H1 (cell line): Measurements from ENCODE around the gene SLC25A12.

Source experiments
- ATF2 ChIP-seq: IDR thresholded peaks from 2 replicates; pipeline ENCODE4 v1.6.1; 2012; ENCODE audit warnings: low read length, inconsistent platforms
- CHD1 ChIP-seq: IDR thresholded peaks from 2 replicates; pipeline ENCODE4 v1.6.1; 2012; ENCODE audit warnings: low read depth, low read length, improper control_type of control experiment
- CREB1 ChIP-seq: IDR thresholded peaks from 2 replicates; pipeline ENCODE4 v1.6.1; 2012; ENCODE audit warnings: inconsistent platforms
- CTCF ChIP-seq, 3 experiments: IDR thresholded peaks; 1 replicate in 2 of 3; 2 replicates in 1 of 3; pipeline versions ENCODE4 v1.5.1 to v1.6.1; 2011; ENCODE audit warnings: low read length in 3 of 3, mild to moderate bottlenecking in 3 of 3, inconsistent platforms in 2 of 3, low read depth in 1 of 3, moderate library complexity in 1 of 3; ENCODE audit not compliant: insufficient read depth in 1 of 3; ENCODE audit errors: control extremely low read depth in 1 of 3
- EZH2 ChIP-seq: fragments of 200-600 bp; sonication (generic); IDR thresholded peaks from 2 replicates; pipeline ENCODE4 v1.7.1; 2012; ENCODE audit warnings: low read depth, mild to moderate bottlenecking, moderate library complexity, low read length, inconsistent platforms; ENCODE audit not compliant: severe bottlenecking
- KDM5A ChIP-seq: fragments of 200-600 bp; IDR thresholded peaks from 2 replicates; pipeline ENCODE4 v1.7.1; 2012; ENCODE audit warnings: mild to moderate bottlenecking, low read length, inconsistent platforms, mixed read lengths
- PHF8 ChIP-seq: fragments of 200-600 bp; sonication (generic); conservative IDR thresholded peaks from 2 replicates; pipeline ENCODE4 v1.7.1; 2012; ENCODE audit warnings: low read depth, mild to moderate bottlenecking, inconsistent platforms, low read length, moderate library complexity
- POLR2AphosphoS5 ChIP-seq: IDR thresholded peaks from 2 replicates; pipeline ENCODE4 v1.6.1; 2011; ENCODE audit warnings: low read depth, low read length
- RAD21 ChIP-seq, 2 experiments: IDR thresholded peaks in 1 of 2; conservative IDR thresholded peaks in 1 of 2; 2 replicates each; pipeline ENCODE4 v1.6.1; 2011; ENCODE audit warnings: low read depth in 2 of 2, low read length in 2 of 2, improper control_type of control experiment in 1 of 2, inconsistent platforms in 1 of 2, mild to moderate bottlenecking in 1 of 2, moderate library complexity in 1 of 2
- RXRA ChIP-seq: IDR thresholded peaks from 2 replicates; pipeline ENCODE4 v1.6.1; 2011; ENCODE audit warnings: low read depth, mild to moderate bottlenecking, low read length, moderate library complexity; ENCODE audit not compliant: insufficient read depth
- SP4 ChIP-seq: IDR thresholded peaks from 2 replicates; pipeline ENCODE4 v1.6.1; 2012; ENCODE audit warnings: low read length, inconsistent platforms

DNA sequence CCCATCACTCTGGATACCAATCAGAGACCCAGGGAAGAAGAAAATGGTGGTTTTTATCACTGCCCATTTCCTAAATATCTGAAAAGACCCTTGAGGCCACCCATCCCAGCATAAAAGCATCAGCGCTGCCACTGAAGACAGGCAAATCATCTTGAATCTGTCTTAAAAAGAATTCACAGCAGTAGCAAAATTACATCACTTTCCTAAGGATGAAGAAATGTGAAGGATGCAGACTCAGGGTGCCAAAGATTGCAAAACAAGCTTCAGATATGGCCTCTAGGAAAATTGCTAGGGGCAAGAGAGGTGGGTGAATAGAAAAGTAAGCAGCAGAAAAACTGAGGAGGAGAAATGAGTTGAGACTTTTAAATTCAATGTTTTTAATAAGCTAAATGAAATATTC lies 70.0 kb downstream of the SLC25A12 start:
- no peak for TF ChIP-seq SP4
- no peak for TF ChIP-seq POLR2AphosphoS5
- TF ChIP-seq RAD21 (IDR thresholded peaks at IDR 0.05 in 1 of 2, conservative IDR thresholded peaks at IDR 0.05 in 1 of 2; ENCODE audit: low read depth in 2 of 2, low read length in 2 of 2), result no peak
- no peak for TF ChIP-seq ATF2
- no peak for TF ChIP-seq KDM5A
- TF ChIP-seq CREB1, result no peak
- TF ChIP-seq CTCF (IDR thresholded peaks at IDR 0.05; ENCODE audit: control extremely low read depth in 1 of 3, insufficient read depth in 1 of 3, low read depth in 1 of 3, low read length in 3 of 3), result no peak
- no peak for TF ChIP-seq EZH2
- TF ChIP-seq PHF8, result no peak
- TF ChIP-seq RXRA, result no peak
- no peak for TF ChIP-seq CHD1
